ENCODE measurements around the gene CHRNB1.
A peak's percentile ranks its signal among the peaks of the same experiment; 100 is the strongest.

Gene CHRNB1

DNA sequence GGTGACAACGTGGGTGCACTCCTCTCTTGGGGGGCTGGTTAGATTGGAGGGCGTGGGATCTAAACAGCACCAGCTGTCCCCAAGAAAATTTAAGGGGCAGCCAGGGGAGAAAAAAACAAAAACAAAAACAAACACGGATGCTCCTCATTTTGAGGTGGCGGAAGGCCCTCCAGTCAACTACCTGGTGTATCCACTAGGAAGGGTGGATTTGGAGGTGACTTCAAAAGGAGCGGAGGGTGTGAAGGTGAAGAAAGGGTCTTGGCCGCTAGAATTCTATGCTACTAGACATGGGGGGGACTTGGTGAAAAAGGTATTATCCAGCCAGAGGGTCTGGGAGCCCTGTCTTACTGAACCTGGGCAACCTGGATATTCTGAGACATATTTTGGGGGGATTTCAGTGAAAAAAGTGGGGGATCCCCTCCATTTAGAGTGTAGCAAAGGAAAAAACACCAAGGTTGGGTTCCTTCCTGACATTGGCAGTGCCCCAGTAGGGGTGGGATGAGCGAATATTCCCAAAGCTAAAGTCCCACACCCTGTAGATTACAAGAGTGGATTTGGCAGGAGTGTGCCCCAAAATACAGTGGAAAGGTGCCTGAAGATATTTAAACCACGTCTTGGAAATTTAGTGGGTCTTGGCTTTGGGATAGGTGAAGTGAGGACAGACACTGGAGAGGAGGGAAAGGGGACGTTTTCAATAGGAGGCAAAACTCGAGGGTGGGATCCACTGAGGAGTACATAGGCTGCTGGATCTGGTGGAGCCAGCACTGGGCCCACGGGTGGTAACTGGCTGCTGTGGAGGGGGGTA is 6.0 kb upstream of the CHRNB1 start:
- no peak for DNase-seq

DNA sequence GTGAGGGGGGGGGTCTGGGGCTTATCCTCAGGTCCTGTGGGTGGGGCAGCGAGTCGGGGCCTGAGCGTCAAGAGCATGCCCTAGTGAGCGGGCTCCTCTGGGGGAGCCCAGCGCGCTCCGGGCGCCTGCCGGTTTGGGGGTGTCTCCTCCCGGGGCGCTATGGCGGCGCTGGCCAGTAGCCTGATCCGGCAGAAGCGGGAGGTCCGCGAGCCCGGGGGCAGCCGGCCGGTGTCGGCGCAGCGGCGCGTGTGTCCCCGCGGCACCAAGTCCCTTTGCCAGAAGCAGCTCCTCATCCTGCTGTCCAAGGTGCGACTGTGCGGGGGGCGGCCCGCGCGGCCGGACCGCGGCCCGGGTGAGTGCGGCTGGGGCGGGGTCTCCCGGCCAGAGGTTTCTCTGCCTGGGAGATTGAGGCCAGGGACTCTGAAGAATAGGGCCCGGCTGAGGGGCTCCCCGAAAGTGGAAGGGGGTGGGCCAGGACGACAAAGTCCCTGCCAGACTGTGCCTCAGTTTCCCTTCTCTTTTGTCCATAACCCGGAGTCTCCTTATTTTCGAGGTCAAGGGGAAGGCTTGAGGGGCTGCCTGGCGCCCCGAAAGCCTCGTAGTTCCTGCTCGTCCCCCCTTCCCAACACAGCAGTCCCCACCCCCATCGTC is 5.3 kb upstream of the CHRNB1 start, which contains the start of gene FGF11:
FGF11 (plus strand) TSS at position 51 of the 651 bp plus-strand sequence; CDS start at position 160, 109 bp downstream.
- DNase-seq = no peak

GRCh38 chr17:7440113-7440833 is 4.6 kb upstream of the CHRNB1 start:
- peak; percentile 24 for DNase-seq

GRCh38 chr17:7440834-7441195 is 4.0 kb upstream of the CHRNB1 start:
- DNase-seq = no peak

- no peak for DNase-seq
These were observed 3.6 kb upstream of the CHRNB1 start for GRCh38 chr17:7441266-7441665.

DNA sequence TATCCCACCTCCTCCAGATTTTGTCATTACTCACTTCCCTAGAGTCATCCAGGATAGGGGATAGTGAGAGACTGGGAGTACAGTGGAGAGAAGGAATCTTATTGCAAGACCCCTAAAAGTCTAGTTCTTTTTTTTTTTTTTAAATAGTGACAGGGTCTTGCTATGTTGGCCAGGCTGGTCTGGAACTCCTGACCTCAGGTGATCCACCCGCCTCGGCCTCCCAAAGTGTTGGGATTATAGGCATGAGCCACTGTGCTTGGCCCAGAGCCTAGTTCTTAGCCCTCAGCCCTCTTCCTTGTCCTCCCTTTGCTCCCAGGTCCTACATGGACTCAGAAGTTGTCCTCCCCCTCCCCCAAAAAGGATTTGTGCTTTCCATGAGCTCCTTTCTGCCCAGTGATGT is 2.7 kb upstream of the CHRNB1 start:
- no peak for DNase-seq

- DNase-seq = no peak
These were observed 1.1 kb upstream of the CHRNB1 start for GRCh38 chr17:7443499-7444485.

DNA sequence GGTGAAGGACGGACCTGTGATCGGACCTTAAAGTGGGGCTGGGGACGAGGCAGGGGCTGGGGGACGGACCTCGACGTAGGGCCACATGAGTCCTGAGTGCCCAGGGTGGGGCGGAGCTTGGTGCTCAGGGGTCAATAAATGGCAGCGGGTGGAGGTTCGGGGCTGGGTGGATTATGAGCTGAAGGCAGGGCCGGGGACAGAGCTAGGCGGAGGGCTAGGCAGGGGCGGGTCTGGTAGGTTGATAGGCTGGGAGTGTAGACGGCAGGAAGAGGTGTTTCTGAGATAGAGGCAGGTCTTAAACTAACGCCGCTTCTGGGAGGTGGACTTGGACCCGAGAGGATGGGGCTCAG is 733 bp downstream of the CHRNB1 start:
- no peak for DNase-seq

DNA sequence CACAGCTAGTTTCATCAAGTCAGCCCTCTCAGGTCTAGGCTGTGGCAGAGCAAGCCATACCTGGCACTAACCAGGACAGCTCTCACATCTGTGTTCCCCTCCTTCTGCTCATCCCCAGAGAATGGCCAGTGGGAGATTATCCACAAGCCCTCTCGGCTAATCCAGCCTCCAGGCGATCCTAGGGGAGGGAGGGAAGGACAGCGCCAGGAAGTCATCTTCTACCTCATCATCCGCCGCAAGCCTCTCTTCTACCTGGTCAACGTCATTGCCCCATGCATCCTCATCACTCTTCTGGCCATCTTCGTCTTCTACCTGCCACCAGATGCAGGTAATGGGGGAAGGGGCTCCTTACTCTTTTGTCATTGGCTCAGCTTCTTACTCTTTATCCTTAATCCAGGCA is 3.6 kb downstream of the CHRNB1 start:
- DNase-seq = no peak

- no peak for DNase-seq
These were observed 15.2 kb downstream of the CHRNB1 start for GRCh38 chr17:7459961-7460545.

- no peak for DNase-seq
These were observed 16.2 kb downstream of the CHRNB1 start for GRCh38 chr17:7460850-7461660.

DNA sequence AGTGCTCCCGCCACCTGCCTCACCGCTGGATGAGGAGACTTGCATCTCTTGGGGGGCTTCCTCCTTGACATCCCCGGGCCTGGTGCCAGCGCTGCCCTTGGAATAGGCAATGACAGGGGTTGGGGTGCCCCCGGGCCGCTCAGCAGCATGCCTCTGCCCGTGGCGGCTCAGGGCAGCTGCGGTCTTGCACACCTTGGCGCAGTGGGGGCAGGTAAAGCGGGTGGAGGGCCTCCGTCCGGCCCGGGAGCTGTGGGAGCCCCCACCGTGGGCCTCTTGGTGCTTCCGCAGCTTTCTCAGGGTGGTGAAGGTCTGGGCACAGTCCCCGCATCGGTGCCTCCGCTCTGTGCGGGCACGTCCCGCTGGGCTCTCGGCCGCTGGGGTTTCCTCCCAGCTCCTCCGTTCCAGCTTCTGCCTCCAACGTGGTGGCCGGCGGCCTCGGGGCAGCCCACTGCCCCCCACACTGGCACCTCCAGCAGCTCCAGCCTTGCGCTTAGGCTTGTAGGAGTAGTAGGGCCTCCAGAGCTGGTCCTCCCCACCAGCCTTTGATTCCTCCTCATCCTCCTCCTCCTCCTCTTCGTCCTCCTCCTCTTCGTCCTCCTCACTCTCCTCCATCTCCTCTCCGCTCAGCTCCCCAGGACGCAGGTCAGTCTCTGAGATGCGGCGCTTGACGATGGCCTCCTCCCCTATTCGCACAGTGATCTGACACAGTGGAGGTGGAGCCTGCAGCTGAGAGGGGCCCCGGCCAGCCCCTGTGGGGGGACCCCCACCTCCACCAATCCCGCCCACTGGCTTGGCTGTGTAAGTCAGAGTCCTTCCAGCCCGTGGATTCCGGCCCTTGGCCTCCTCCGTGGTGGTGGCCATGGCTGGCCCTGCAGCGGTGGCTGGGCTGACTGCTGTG is 17.9 kb downstream of the CHRNB1 start:
- no peak for DNase-seq

- no peak for DNase-seq
These were observed 18.5 kb downstream of the CHRNB1 start for GRCh38 chr17:7463372-7463846.

DNA sequence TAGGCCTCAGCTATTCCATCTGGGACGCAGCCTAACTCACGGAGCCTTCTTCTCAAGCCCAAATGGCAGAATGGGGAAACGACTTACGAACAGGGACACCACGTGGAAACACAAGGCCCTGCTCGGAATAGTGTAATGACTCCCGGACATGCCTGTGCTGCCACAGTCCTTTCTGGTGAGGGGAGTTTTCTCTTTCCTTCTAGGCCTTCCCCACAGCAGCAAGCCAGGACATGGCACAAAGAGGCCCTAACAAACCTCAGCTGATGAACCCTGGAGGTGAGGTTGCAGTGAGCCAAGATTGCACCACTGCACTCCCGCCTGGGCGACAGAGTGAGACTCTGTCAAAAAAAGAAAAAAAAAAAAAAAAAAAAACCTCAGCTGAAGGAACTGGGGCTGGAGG is 19.2 kb downstream of the CHRNB1 start:
- no peak for DNase-seq

DNA sequence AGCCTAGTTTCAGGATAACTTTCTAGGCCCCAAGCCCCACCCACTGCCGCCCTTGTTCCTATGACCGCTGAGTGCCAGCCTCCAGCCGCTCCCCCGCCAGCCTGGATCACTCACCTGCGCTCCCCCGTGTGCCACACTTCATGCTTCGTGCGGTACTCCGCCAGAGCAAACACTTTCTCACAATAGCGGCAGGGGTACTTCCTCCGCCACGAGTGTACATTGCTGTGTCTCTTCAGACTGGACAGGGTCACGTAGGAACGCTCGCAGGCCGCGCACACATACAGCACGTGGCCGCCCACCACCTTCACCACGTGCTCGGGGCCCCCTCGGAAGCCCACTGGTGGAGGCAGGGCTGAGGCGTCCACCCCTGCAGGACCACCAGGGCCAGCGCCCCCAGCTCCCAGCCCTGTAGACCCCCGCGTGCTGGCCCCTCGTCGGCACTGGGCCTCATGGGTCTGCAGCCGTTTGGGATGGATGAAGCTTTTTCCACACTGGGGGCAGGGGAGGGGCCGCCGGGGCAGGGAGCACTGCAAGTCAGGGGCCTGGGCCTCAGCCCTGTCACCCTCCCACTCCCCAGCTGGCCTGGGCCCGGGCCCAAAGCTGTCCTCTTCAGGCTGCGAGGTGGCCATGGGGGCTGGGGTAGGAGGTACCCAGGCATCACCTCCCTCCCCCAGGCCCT is 20.9 kb downstream of the CHRNB1 start:
- DNase-seq = no peak

- no peak for DNase-seq
These were observed 21.4 kb downstream of the CHRNB1 start for GRCh38 chr17:7466318-7466638.

DNA sequence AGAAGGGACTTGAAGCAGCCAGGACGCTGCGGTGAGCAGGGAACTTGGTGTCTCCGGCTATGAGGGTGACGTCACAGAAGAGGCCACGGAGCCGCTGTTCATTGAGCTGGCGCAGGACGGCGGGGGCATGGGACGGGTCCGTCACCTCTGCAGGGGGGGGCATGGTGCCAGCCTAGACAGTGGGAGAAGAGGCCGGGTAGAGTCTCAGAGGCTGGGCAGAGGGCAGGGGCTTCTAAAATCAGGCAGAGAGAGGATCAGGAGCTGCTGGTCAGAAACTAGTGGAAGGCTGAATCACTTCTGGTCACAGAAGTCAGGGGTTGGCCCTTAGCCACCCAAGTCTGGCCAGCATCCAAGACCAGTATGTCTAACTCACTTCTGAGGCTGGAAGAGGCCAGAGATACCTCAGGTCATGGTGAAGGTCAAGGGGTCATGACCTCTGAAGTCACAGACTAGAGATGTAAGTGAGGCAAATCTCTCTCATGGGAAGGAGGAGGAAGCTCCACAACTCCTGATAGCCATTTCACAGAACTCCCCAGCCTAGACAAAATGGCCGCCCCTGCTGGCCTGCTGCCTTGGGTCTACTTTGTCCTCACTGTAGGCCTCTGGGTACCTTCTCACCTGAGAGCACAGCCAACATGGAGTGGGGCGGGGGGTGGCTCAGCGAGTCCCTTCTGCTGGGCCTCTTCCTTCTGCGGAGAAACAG is 21.9 kb downstream of the CHRNB1 start:
- DNase-seq = no peak

GRCh38 chr17:7467498-7467897 is 22.6 kb downstream of the CHRNB1 start:
- DNase-seq = no peak

GRCh38 chr17:7468290-7468689 is 23.4 kb downstream of the CHRNB1 start:
- no peak for DNase-seq

All from stimulated activated CD4-positive, alpha-beta T cell treated with anti-CD3 and anti-CD28 coated beads, Interleukin-12 subunit alpha, Interleukin-12 subunit beta, amount 100 ng/mL, for 4 hours (primary cell).